Measurements from ENCODE around the gene KCNQ4.

DNA sequence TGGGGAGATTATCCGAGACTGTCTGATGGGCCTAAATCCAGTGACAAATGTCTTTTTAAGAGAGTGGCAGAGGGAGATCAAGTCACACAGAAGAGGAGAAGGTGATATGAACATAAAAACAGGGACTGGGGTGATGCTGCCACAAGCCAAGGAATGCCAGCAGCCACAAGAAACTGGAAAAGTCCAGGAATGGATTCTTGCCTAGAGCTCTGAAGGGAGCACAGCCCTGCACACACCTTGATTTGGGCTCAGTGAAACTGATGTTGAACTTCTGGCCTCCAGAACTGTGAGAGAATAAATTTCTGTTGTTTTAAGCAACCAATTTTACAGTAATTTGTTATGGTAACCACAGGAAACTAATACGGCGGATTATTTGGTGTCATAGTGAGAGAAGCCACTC is 59.1 kb downstream of the KCNQ4 start:
- TF ChIP-seq POLR2A (IDR thresholded peaks at IDR 0.05; ENCODE audit: low read length) = no peak
- no peak for TF ChIP-seq MAFK (IDR thresholded peaks at IDR 0.05; ENCODE audit: partially characterized antibody)
- TF ChIP-seq, protein P1, sequence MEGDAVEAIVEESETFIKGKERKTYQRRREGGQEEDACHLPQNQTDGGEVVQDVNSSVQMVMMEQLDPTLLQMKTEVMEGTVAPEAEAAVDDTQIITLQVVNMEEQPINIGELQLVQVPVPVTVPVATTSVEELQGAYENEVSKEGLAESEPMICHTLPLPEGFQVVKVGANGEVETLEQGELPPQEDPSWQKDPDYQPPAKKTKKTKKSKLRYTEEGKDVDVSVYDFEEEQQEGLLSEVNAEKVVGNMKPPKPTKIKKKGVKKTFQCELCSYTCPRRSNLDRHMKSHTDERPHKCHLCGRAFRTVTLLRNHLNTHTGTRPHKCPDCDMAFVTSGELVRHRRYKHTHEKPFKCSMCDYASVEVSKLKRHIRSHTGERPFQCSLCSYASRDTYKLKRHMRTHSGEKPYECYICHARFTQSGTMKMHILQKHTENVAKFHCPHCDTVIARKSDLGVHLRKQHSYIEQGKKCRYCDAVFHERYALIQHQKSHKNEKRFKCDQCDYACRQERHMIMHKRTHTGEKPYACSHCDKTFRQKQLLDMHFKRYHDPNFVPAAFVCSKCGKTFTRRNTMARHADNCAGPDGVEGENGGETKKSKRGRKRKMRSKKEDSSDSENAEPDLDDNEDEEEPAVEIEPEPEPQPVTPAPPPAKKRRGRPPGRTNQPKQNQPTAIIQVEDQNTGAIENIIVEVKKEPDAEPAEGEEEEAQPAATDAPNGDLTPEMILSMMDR (IDR thresholded peaks at IDR 0.05) = no peak
- no peak for TF ChIP-seq PHF8 (IDR thresholded peaks at IDR 0.05; ENCODE audit: borderline replicate concordance, low read depth)
- TF ChIP-seq NFE2L2 (conservative IDR thresholded peaks at IDR 0.05; ENCODE audit: low read length) = no peak
- TF ChIP-seq, protein P2, sequence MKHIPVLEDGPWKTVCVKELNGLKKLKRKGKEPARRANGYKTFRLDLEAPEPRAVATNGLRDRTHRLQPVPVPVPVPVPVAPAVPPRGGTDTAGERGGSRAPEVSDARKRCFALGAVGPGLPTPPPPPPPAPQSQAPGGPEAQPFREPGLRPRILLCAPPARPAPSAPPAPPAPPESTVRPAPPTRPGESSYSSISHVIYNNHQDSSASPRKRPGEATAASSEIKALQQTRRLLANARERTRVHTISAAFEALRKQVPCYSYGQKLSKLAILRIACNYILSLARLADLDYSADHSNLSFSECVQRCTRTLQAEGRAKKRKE (CRISPR knock-in tag; IDR thresholded peaks at IDR 0.05; ENCODE audit: low read depth) = no peak
- no peak for TF ChIP-seq RFX5 (IDR thresholded peaks at IDR 0.05)
- no peak for TF ChIP-seq SREBF2 (IDR thresholded peaks at IDR 0.05)
- TF ChIP-seq, protein P3, sequence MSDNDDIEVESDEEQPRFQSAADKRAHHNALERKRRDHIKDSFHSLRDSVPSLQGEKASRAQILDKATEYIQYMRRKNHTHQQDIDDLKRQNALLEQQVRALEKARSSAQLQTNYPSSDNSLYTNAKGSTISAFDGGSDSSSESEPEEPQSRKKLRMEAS (IDR thresholded peaks at IDR 0.05) = no peak
- TF ChIP-seq, protein P4, sequence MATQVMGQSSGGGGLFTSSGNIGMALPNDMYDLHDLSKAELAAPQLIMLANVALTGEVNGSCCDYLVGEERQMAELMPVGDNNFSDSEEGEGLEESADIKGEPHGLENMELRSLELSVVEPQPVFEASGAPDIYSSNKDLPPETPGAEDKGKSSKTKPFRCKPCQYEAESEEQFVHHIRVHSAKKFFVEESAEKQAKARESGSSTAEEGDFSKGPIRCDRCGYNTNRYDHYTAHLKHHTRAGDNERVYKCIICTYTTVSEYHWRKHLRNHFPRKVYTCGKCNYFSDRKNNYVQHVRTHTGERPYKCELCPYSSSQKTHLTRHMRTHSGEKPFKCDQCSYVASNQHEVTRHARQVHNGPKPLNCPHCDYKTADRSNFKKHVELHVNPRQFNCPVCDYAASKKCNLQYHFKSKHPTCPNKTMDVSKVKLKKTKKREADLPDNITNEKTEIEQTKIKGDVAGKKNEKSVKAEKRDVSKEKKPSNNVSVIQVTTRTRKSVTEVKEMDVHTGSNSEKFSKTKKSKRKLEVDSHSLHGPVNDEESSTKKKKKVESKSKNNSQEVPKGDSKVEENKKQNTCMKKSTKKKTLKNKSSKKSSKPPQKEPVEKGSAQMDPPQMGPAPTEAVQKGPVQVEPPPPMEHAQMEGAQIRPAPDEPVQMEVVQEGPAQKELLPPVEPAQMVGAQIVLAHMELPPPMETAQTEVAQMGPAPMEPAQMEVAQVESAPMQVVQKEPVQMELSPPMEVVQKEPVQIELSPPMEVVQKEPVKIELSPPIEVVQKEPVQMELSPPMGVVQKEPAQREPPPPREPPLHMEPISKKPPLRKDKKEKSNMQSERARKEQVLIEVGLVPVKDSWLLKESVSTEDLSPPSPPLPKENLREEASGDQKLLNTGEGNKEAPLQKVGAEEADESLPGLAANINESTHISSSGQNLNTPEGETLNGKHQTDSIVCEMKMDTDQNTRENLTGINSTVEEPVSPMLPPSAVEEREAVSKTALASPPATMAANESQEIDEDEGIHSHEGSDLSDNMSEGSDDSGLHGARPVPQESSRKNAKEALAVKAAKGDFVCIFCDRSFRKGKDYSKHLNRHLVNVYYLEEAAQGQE (IDR thresholded peaks at IDR 0.05) = no peak
- TF ChIP-seq KDM1A (IDR thresholded peaks at IDR 0.05; ENCODE audit: low read depth) = no peak
